Astrocyte (in vitro differentiated cells and primary cell): Measurements from ENCODE around the gene CLEC4M. TPM values are rescaled to one million over a fixed set of nuclear protein-coding genes. Genes with fewer than 3 reads are reported as not detected.

Source experiments
- DNase-seq: peaks from one replicate; pipeline ENCODE4 v3.0.0-alpha.2; 2010; ENCODE audit warnings: low read depth
- FAIRE-seq: peaks from 2 replicates; lab custom pipeline; 2011; peaks lifted over from hg19 to GRCh38; lab: Jason Lieb, UNC
- H2AFZ ChIP-seq: 2 replicates; pipeline ENCODE4 v1.6.0; 2012; ENCODE audit warnings: low read depth, low read length, inconsistent platforms
- H3K27ac ChIP-seq: 2 replicates; pipeline ENCODE4 v1.5.1; 2011; ENCODE audit warnings: low read depth, low read length, inconsistent platforms
- H3K27me3 ChIP-seq: 2 replicates; pipeline ENCODE4 v1.6.0; 2011; ENCODE audit warnings: low read length, inconsistent platforms; ENCODE audit not compliant: insufficient read depth
- H3K36me3 ChIP-seq: 2 replicates; pipeline ENCODE4 v1.5.1; 2011; ENCODE audit warnings: low read length, inconsistent platforms; ENCODE audit not compliant: insufficient read depth
- H3K4me1 ChIP-seq: 2 replicates; pipeline ENCODE4 v1.5.1; 2011; ENCODE audit warnings: low read length, inconsistent platforms; ENCODE audit not compliant: insufficient read depth
- H3K4me2 ChIP-seq: 2 replicates; pipeline ENCODE4 v1.6.0; 2012; ENCODE audit warnings: low read length, inconsistent platforms
- H3K4me3 ChIP-seq: 2 replicates; pipeline ENCODE4 v1.5.1; 2011; ENCODE audit warnings: low read depth, mild to moderate bottlenecking, low read length, inconsistent platforms; ENCODE audit not compliant: insufficient read depth
- H3K79me2 ChIP-seq: 2 replicates; pipeline ENCODE4 v1.6.0; 2012; ENCODE audit warnings: mild to moderate bottlenecking, low read length, inconsistent platforms; ENCODE audit not compliant: insufficient read depth
- H3K9ac ChIP-seq: 2 replicates; pipeline ENCODE4 v1.6.0; 2012; ENCODE audit warnings: mild to moderate bottlenecking, low read length, inconsistent platforms
- H3K9me3 ChIP-seq: 2 replicates; pipeline ENCODE4 v1.5.1; 2012; ENCODE audit warnings: low read depth, mild to moderate bottlenecking, low read length, inconsistent platforms; ENCODE audit not compliant: insufficient read depth
- H4K20me1 ChIP-seq: 2 replicates; pipeline ENCODE4 v1.6.0; 2012; ENCODE audit warnings: low read length, inconsistent platforms; ENCODE audit not compliant: insufficient read depth
- H3K27ac Mint-ChIP-seq: one replicate; pipeline ENCODE4 v1.8.0; 2021; ENCODE audit warnings: mild to moderate bottlenecking, mixed read lengths; ENCODE audit not compliant: unreplicated experiment
- H3K27me3 Mint-ChIP-seq: one replicate; pipeline ENCODE4 v1.8.0; 2021; ENCODE audit warnings: low read depth, mixed read lengths; ENCODE audit not compliant: unreplicated experiment
- H3K36me3 Mint-ChIP-seq: one replicate; pipeline ENCODE4 v1.8.0; 2021; ENCODE audit warnings: low read depth, mixed read lengths; ENCODE audit not compliant: unreplicated experiment
- H3K4me1 Mint-ChIP-seq: one replicate; pipeline ENCODE4 v1.8.0; 2021; ENCODE audit warnings: low read depth, mixed read lengths; ENCODE audit not compliant: unreplicated experiment
- H3K4me3 Mint-ChIP-seq: one replicate; pipeline ENCODE4 v1.8.0; 2021; ENCODE audit warnings: mild to moderate bottlenecking, moderate library complexity, mixed read lengths; ENCODE audit not compliant: unreplicated experiment
- H3K9me3 Mint-ChIP-seq: one replicate; pipeline ENCODE4 v1.8.0; 2021; ENCODE audit warnings: mild to moderate bottlenecking, mixed read lengths; ENCODE audit not compliant: unreplicated experiment
- CTCF ChIP-seq: IDR thresholded peaks from 2 replicates; pipeline ENCODE4 v1.5.1; 2011; ENCODE audit warnings: low read depth, mild to moderate bottlenecking, inconsistent platforms, low read length, moderate library complexity; ENCODE audit not compliant: insufficient read depth
- EZH2 ChIP-seq: IDR thresholded peaks from 2 replicates; pipeline ENCODE4 v1.6.1; 2012; ENCODE audit warnings: mild to moderate bottlenecking, low read length, inconsistent platforms; ENCODE audit not compliant: insufficient read depth
- total RNA-seq: library from RNA; stranded (reverse); gene quantifications from 2 replicates; pipeline ENCODE4 v1.2.1, GENCODE V29; 2021

Gene CLEC4M
- total RNA-seq, 1 donor from 2014 or later, result not detected

- H3K4me3 Mint-ChIP-seq, result no peak overlapping the region
- Histone ChIP-seq H4K20me1 (no peaks in the 10 kb centered on the region), H3K27me3 (no peaks in the 10 kb centered on the region), H3K9ac (no peak overlapping the region), H3K4me3 (no peak overlapping the region), H2AFZ (no peak overlapping the region), H3K79me2 (no peaks in the 10 kb centered on the region), H3K9me3 (no peaks in the 10 kb centered on the region), H3K27ac (no peak overlapping the region), H3K4me2 (no peak overlapping the region), H3K4me1 (no peaks in the 10 kb centered on the region), H3K36me3 (no peaks in the 10 kb centered on the region)
- no peaks in the 10 kb centered on the region for H3K4me1 Mint-ChIP-seq
- H3K27ac Mint-ChIP-seq, result no peak overlapping the region
- peaks cover 5% of the 10 kb centered on the region for H3K36me3 Mint-ChIP-seq
- no peak for FAIRE-seq
- H3K9me3 Mint-ChIP-seq, result no peaks in the 10 kb centered on the region
- H3K27me3 Mint-ChIP-seq, result peaks cover 37% of the 10 kb centered on the region
- TF ChIP-seq EZH2, result no peak
- TF ChIP-seq CTCF, result no peak
- no peak for DNase-seq
Observed at GRCh38 chr19:7748171-7748570, 14.9 kb upstream of the CLEC4M start.

GRCh38 chr19:7748756-7749155, 14.3 kb upstream of the CLEC4M start:
- no peak overlapping the region for H3K9ac ChIP-seq
- H3K4me2 ChIP-seq, result no peak overlapping the region
- H3K4me1 Mint-ChIP-seq, result no peaks in the 10 kb centered on the region
- H3K9me3 Mint-ChIP-seq, result peaks cover 2% of the 10 kb centered on the region
- FAIRE-seq, result no peak
- no peak overlapping the region for H3K27ac ChIP-seq
- no peak for TF ChIP-seq CTCF
- no peak for TF ChIP-seq EZH2
- H3K36me3 Mint-ChIP-seq, result peaks cover 5% of the 10 kb centered on the region
- no peak overlapping the region for H2AFZ ChIP-seq
- H3K4me3 ChIP-seq, result no peak overlapping the region
- no peaks in the 10 kb centered on the region for H3K27me3 ChIP-seq
- DNase-seq, result no peak
- H3K27ac Mint-ChIP-seq, result no peak overlapping the region
- H3K4me1 ChIP-seq, result no peaks in the 10 kb centered on the region
- H4K20me1 ChIP-seq, result no peaks in the 10 kb centered on the region
- H3K4me3 Mint-ChIP-seq, result no peak overlapping the region
- H3K9me3 ChIP-seq, result no peaks in the 10 kb centered on the region
- no peaks in the 10 kb centered on the region for H3K79me2 ChIP-seq
- H3K27me3 Mint-ChIP-seq, result peaks cover 31% of the 10 kb centered on the region
- H3K36me3 ChIP-seq, result no peaks in the 10 kb centered on the region

GRCh38 chr19:7751157-7751783, 11.8 kb upstream of the CLEC4M start:
- no peak for FAIRE-seq

More at GRCh38 chr19:7751157-7751783, 11.8 kb upstream of the CLEC4M start:
- no peak for DNase-seq
- no peaks in the 10 kb centered on the region for H3K27me3 ChIP-seq
- Mint-ChIP-seq H3K4me1 (no peaks in the 10 kb centered on the region), H3K27ac (no peak overlapping the region), H3K9me3 (peaks cover 10% of the 10 kb centered on the region), H3K4me3 (no peak overlapping the region), H3K27me3 (peaks cover 16% of the 10 kb centered on the region), H3K36me3 (peaks cover 5% of the 10 kb centered on the region)
- H3K4me1 ChIP-seq, result no peaks in the 10 kb centered on the region
- H3K79me2 ChIP-seq, result no peaks in the 10 kb centered on the region
- no peak overlapping the region for H3K4me3 ChIP-seq
- no peaks in the 10 kb centered on the region for H3K36me3 ChIP-seq
- H3K9me3 ChIP-seq, result no peaks in the 10 kb centered on the region
- H3K9ac ChIP-seq, result no peak overlapping the region
- H4K20me1 ChIP-seq, result no peaks in the 10 kb centered on the region
- no peak for TF ChIP-seq EZH2
- TF ChIP-seq CTCF, result no peak
- no peak overlapping the region for H2AFZ ChIP-seq
- H3K27ac ChIP-seq, result no peak overlapping the region
- H3K4me2 ChIP-seq, result no peak overlapping the region
